GM12864 (cell line): Measurements from ENCODE around the gene EPB41L1.

Experiments used
- DNase-seq: peaks from one replicate; pipeline ENCODE4 v3.0.0-alpha.2; 2011; ENCODE audit warnings: low read depth
- H3K4me3 ChIP-seq: 2 replicates; pipeline ENCODE4 v1.5.1; 2011; ENCODE audit warnings: mild to moderate bottlenecking, low read depth, low read length, control low read depth
- TF ChIP-seq, protein P1 (sequence below): IDR thresholded peaks from 2 replicates; pipeline ENCODE4 v1.5.1; 2011; ENCODE audit warnings: low read depth, mild to moderate bottlenecking, moderate library complexity, low read length, control low read depth, inconsistent platforms; ENCODE audit errors: missing control alignments

Gene EPB41L1

GRCh38 chr20:36275441-36276189 lies 121.1 kb downstream of the EPB41L1 start:
- H3K4me3 ChIP-seq, result no peak overlapping the region
- DNase-seq, result no peak
- TF ChIP-seq, protein P1, sequence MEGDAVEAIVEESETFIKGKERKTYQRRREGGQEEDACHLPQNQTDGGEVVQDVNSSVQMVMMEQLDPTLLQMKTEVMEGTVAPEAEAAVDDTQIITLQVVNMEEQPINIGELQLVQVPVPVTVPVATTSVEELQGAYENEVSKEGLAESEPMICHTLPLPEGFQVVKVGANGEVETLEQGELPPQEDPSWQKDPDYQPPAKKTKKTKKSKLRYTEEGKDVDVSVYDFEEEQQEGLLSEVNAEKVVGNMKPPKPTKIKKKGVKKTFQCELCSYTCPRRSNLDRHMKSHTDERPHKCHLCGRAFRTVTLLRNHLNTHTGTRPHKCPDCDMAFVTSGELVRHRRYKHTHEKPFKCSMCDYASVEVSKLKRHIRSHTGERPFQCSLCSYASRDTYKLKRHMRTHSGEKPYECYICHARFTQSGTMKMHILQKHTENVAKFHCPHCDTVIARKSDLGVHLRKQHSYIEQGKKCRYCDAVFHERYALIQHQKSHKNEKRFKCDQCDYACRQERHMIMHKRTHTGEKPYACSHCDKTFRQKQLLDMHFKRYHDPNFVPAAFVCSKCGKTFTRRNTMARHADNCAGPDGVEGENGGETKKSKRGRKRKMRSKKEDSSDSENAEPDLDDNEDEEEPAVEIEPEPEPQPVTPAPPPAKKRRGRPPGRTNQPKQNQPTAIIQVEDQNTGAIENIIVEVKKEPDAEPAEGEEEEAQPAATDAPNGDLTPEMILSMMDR, result no peak

- H3K4me3 ChIP-seq, result no peak overlapping the region
- TF ChIP-seq, protein P1, result no peak
- no peak for DNase-seq
Observed at GRCh38 chr20:36277546-36277945, 123.0 kb downstream of the EPB41L1 start.

- H3K4me3 ChIP-seq, result no peak overlapping the region
- TF ChIP-seq, protein P1, result no peak
- DNase-seq, result no peak
Observed at GRCh38 chr20:36279362-36279761, 124.8 kb downstream of the EPB41L1 start.

- no peak for DNase-seq
- TF ChIP-seq, protein P1, result no peak
- H3K4me3 ChIP-seq, result no peak overlapping the region
Observed at GRCh38 chr20:36279776-36280175, 125.2 kb downstream of the EPB41L1 start.

- H3K4me3 ChIP-seq, result no peak overlapping the region
- TF ChIP-seq, protein P1, result no peak
- DNase-seq, result no peak
Observed at GRCh38 chr20:36281785-36282380, 127.3 kb downstream of the EPB41L1 start.
